Subcutaneous adipose tissue (tissue), 4 donors: ENCODE results near the gene ALX1. TPM values are rescaled to one million over a fixed set of nuclear protein-coding genes. Genes with fewer than 3 reads are reported as not detected.

Experiments
- CTCF ChIP-seq: fragments of 450-650 bp; IDR thresholded peaks from one replicate; pipeline ENCODE4 v1.5.1; 2016; ENCODE audit warnings: low read depth, mild to moderate bottlenecking, control low read depth, antibody characterized with exemption, moderate library complexity
- total RNA-seq, 4 donors: library from RNA; depleted of rRNA; stranded (reverse); fragments of >200 nt; gene quantifications; one replicate each; pipeline ENCODE4 v1.1.0, GENCODE V29; 2016

The ALX1 gene
- total RNA-seq, 4 donors from 2014 or later: 0.44 TPM; not detected in 3

- no peak for TF ChIP-seq CTCF
Observed at GRCh38 chr12:85329913-85330312, 49.9 kb downstream of the ALX1 start.

- no peak for TF ChIP-seq CTCF
Observed at GRCh38 chr12:85348779-85349178, 68.8 kb downstream of the ALX1 start.

- TF ChIP-seq CTCF: no peak
Observed at GRCh38 chr12:85350356-85350755, 70.3 kb downstream of the ALX1 start.

Other genes starting within 250 kb of the ALX1 start
- under 1 TPM in 2 of 4 donors, not detected in 2; 0.17 to 0.49 TPM for gene TSPAN19, start 243.9 kb upstream of the ALX1 start, total RNA-seq
- under 1 TPM in 1 of 4 donors, not detected in 3; 0.44 TPM for gene LRRIQ1, start 243.9 kb upstream of the ALX1 start, total RNA-seq